Chondrocyte (in vitro differentiated cells): ENCODE measurements around the gene SLC17A7. TPM values are rescaled to one million over a fixed set of nuclear protein-coding genes. Genes with fewer than 3 reads are reported as not detected.

ENCODE experiments used
- DNase-seq: peaks from one replicate; pipeline ENCODE4 v3.0.0; 2021; ENCODE audit warnings: mixed read lengths, low spot score
- H3K27ac Mint-ChIP-seq: one replicate; pipeline ENCODE4 v1.8.0; 2021; ENCODE audit warnings: mild to moderate bottlenecking, moderate library complexity, mixed read lengths; ENCODE audit not compliant: unreplicated experiment
- H3K27me3 Mint-ChIP-seq: 2 replicates; pipeline ENCODE4 v1.8.0; 2021; ENCODE audit warnings: low read depth, mixed read lengths
- H3K36me3 Mint-ChIP-seq: 2 replicates; pipeline ENCODE4 v1.8.0; 2021; ENCODE audit warnings: low read depth, mixed read lengths
- H3K4me1 Mint-ChIP-seq: 2 replicates; pipeline ENCODE4 v1.8.0; 2021; ENCODE audit warnings: low read depth, mild to moderate bottlenecking, mixed read lengths
- H3K4me3 Mint-ChIP-seq: one replicate; pipeline ENCODE4 v1.8.0; 2021; ENCODE audit warnings: mild to moderate bottlenecking, moderate library complexity, mixed read lengths; ENCODE audit not compliant: unreplicated experiment
- H3K9me3 Mint-ChIP-seq: 2 replicates; pipeline ENCODE4 v1.8.0; 2021; ENCODE audit warnings: low read depth, mixed read lengths
- CTCF ChIP-seq: fragments of 200-600 bp; sonication (generic); IDR thresholded peaks from 2 replicates; pipeline ENCODE4 v1.5.0; 2021; ENCODE audit warnings: antibody characterized with exemption, mild to moderate bottlenecking, moderate library complexity
- total RNA-seq: library from RNA; stranded (reverse); gene quantifications from 3 replicates; pipeline ENCODE4 v1.2.1, GENCODE V29; 2021

Gene SLC17A7
- total RNA-seq, 1 donor from 2014 or later: 0.47 TPM

DNA sequence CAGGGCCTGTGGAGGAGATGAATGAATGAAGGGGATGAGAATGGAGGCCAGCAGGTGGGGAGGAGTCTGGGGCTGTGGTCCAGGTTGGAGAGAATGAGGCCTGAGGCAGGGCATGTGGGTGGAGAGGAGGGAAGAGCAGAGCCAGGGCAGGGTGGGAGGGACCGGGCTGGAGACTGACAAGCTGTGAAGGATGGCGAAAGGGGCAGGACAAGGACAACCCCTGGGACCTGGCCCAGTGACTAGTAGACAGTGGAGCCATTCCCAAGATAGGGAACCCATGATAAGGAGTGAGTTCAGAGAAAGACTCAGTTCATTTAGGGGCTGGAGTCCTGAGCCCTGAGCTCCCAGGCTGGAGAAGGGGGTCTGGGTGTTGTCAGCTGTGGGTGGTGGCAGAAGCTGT is 21.1 kb downstream of the SLC17A7 start:
- H3K4me3 Mint-ChIP-seq: no peak overlapping the region
- peaks cover 4% of the 10 kb centered on the region for H3K36me3 Mint-ChIP-seq
- no peaks in the 10 kb centered on the region for H3K9me3 Mint-ChIP-seq
- peaks cover 71% of the 10 kb centered on the region for H3K27me3 Mint-ChIP-seq
- no peak for DNase-seq
- H3K27ac Mint-ChIP-seq: no peak overlapping the region
- peaks cover 20% of the 10 kb centered on the region for H3K4me1 Mint-ChIP-seq
- TF ChIP-seq CTCF: no peak

DNA sequence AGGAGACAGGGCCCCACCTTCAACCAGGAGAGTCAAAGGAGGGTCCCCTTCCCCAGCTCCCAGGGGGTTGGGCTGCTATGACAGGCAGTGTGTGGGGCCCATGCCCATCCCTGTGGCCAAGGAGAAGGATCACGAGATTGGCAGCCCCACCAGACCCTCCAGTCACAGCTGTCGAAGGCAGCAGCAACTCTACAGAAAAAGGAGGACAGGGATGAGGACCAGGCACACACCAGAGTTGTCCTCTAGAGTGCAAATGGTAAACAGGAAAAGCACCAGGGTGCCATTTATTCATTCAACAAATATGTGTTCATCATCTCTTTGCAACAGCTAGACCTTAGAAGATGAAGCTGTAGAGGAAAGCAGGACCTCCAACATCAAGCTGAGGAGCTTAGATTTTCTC is 22.2 kb downstream of the SLC17A7 start:
- Mint-ChIP-seq H3K9me3 (no peaks in the 10 kb centered on the region), H3K4me1 (peaks cover 20% of the 10 kb centered on the region), H3K27ac (no peak overlapping the region), H3K4me3 (no peak overlapping the region), H3K36me3 (peaks cover 4% of the 10 kb centered on the region), H3K27me3 (peaks cover 62% of the 10 kb centered on the region)
- no peak for TF ChIP-seq CTCF
- DNase-seq: no peak

- Mint-ChIP-seq H3K36me3 (peaks cover 2% of the 10 kb centered on the region), H3K4me3 (no peak overlapping the region), H3K4me1 (peaks cover 15% of the 10 kb centered on the region), H3K9me3 (no peaks in the 10 kb centered on the region), H3K27ac (no peak overlapping the region), H3K27me3 (peaks cover 56% of the 10 kb centered on the region)
- TF ChIP-seq CTCF: no peak
- no peak for DNase-seq
These were observed 22.8 kb downstream of the SLC17A7 start for GRCh38 chr19:49418511-49418910.

GRCh38 chr19:49417088-49417487 is 24.2 kb downstream of the SLC17A7 start:
- Mint-ChIP-seq H3K4me1 (peaks cover 8% of the 10 kb centered on the region), H3K27me3 (peaks cover 49% of the 10 kb centered on the region), H3K9me3 (no peaks in the 10 kb centered on the region), H3K4me3 (no peak overlapping the region), H3K36me3 (no peaks in the 10 kb centered on the region), H3K27ac (no peak overlapping the region)
- no peak for TF ChIP-seq CTCF
- DNase-seq: no peak

- no peak overlapping the region for H3K4me3 Mint-ChIP-seq
- no peaks in the 10 kb centered on the region for H3K4me1 Mint-ChIP-seq
These were observed 25.5 kb downstream of the SLC17A7 start for GRCh38 chr19:49415810-49416200.

More at GRCh38 chr19:49415810-49416200, 25.5 kb downstream of the SLC17A7 start:
- Mint-ChIP-seq H3K27me3 (peaks cover 37% of the 10 kb centered on the region), H3K36me3 (no peaks in the 10 kb centered on the region), H3K27ac (no peak overlapping the region), H3K9me3 (no peaks in the 10 kb centered on the region)
- DNase-seq: no peak
- TF ChIP-seq CTCF: no peak
